Neural progenitor cell (in vitro differentiated cells): ENCODE measurements around the gene EPS8.

Experiments used
- EZH2phosphoT487 ChIP-seq: fragments of 200-600 bp; sonication (generic); IDR thresholded peaks from 2 replicates; pipeline ENCODE4 v1.6.1; 2017; ENCODE audit warnings: antibody characterized with exemption
- TF ChIP-seq, protein P1 (sequence below): fragments of 200-600 bp; sonication (generic); IDR thresholded peaks from 2 replicates; pipeline ENCODE4 v1.5.1; 2017; ENCODE audit warnings: antibody characterized with exemption, mild to moderate bottlenecking

DNA sequence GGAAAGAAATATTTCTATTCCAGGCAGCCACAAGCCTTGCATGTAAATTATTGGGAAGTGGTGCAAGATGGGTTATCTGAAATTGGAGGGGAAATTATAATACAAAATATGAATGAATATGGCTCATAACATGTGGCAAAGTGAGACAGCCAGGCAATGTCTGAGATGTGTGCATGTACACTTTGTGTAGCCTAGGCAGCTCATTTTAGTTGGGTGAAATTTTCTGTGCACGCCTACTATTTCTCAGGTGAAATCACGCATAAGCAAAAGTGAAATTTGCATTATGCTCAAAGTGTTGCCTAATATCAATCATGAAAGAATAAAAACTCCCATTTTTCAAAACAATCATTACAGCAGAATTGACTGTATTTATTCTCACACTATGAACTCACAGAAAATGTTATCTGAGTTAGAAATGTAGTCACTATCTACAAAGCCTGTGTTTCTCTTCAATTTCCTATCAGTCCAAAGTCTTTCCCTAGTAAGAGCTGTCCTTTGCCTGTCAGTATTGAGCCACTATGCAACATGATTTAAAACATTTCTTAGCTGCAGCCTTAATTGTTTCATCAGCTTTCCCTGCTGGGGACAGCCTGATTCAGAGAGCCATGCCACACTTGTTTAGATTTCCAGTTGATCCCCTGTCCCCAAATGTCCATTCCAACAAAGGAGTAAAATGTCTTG lies 80.7 kb downstream of the EPS8 start:
- TF ChIP-seq, protein P1, sequence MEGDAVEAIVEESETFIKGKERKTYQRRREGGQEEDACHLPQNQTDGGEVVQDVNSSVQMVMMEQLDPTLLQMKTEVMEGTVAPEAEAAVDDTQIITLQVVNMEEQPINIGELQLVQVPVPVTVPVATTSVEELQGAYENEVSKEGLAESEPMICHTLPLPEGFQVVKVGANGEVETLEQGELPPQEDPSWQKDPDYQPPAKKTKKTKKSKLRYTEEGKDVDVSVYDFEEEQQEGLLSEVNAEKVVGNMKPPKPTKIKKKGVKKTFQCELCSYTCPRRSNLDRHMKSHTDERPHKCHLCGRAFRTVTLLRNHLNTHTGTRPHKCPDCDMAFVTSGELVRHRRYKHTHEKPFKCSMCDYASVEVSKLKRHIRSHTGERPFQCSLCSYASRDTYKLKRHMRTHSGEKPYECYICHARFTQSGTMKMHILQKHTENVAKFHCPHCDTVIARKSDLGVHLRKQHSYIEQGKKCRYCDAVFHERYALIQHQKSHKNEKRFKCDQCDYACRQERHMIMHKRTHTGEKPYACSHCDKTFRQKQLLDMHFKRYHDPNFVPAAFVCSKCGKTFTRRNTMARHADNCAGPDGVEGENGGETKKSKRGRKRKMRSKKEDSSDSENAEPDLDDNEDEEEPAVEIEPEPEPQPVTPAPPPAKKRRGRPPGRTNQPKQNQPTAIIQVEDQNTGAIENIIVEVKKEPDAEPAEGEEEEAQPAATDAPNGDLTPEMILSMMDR = no peak
- no peak for TF ChIP-seq EZH2phosphoT487
